OCI-LY1 (cell line): ENCODE data around the gene EHF.

Source experiments
- H2AFZ ChIP-seq: fragments of 200-600 bp; sonication (generic), shearing (Covaris generic); 2 replicates; pipeline ENCODE4 v1.6.0; 2014; ENCODE audit warnings: antibody characterized with exemption, mild to moderate bottlenecking, low read length
- H3F3A ChIP-seq: fragments of 200-600 bp; sonication (generic), shearing (Covaris generic); 2 replicates; pipeline ENCODE4 v1.6.0; 2014; ENCODE audit warnings: mild to moderate bottlenecking, antibody characterized with exemption, low read length, moderate library complexity; ENCODE audit not compliant: insufficient read depth
- H3K27ac ChIP-seq: fragments of 200-600 bp; sonication (generic); 2 replicates; pipeline ENCODE4 v1.5.1; 2014; ENCODE audit warnings: low read length, mixed run types, mild to moderate bottlenecking, low read depth; ENCODE audit not compliant: poor library complexity, severe bottlenecking
- H3K27me3 ChIP-seq: fragments of 200-600 bp; sonication (generic); 2 replicates; pipeline ENCODE4 v1.6.0; 2014; ENCODE audit warnings: antibody characterized with exemption, mild to moderate bottlenecking, low read length, moderate library complexity; ENCODE audit not compliant: insufficient read depth
- H3K36me3 ChIP-seq: fragments of 200-600 bp; sonication (generic); 2 replicates; pipeline ENCODE4 v1.6.1; 2014; ENCODE audit warnings: mild to moderate bottlenecking, antibody characterized with exemption, low read length, moderate library complexity, mixed read lengths; ENCODE audit not compliant: insufficient read depth
- H3K4me1 ChIP-seq: fragments of 200-600 bp; sonication (generic); 2 replicates; pipeline ENCODE4 v1.5.1; 2014; ENCODE audit warnings: mild to moderate bottlenecking, low read length, moderate library complexity; ENCODE audit not compliant: insufficient read depth, severe bottlenecking
- H3K4me2 ChIP-seq: fragments of 200-600 bp; sonication (generic), shearing (Covaris generic); 2 replicates; pipeline ENCODE4 v1.6.1; 2014; ENCODE audit warnings: low read length
- H3K4me3 ChIP-seq: fragments of 200-600 bp; sonication (generic); 2 replicates; pipeline ENCODE4 v1.5.1; 2014; ENCODE audit warnings: low read length, low read depth, mild to moderate bottlenecking, mixed read lengths; ENCODE audit not compliant: poor library complexity, severe bottlenecking
- H3K79me2 ChIP-seq: fragments of 200-600 bp; shearing (Covaris generic); 2 replicates; pipeline ENCODE4 v1.6.1; 2016; ENCODE audit warnings: mixed run types, low read length, mixed read lengths; ENCODE audit not compliant: insufficient read depth
- H3K9ac ChIP-seq: fragments of 200-600 bp; sonication (generic), shearing (Covaris generic); 2 replicates; pipeline ENCODE4 v1.6.1; 2014; ENCODE audit warnings: mild to moderate bottlenecking, low read length, mixed read lengths
- H3K9me2 ChIP-seq: fragments of 200-600 bp; sonication (generic), shearing (Covaris generic); 2 replicates; pipeline ENCODE4 v1.6.1; 2014; ENCODE audit warnings: low read depth, mild to moderate bottlenecking, low read length, mixed read lengths
- H3K9me3 ChIP-seq: fragments of 200-600 bp; shearing (Covaris generic); 2 replicates; pipeline ENCODE4 v1.6.1; 2014; ENCODE audit warnings: low read length, mixed read lengths
- H4K20me1 ChIP-seq: fragments of 200-600 bp; sonication (generic), shearing (Covaris generic); 2 replicates; pipeline ENCODE4 v1.6.0; 2016; ENCODE audit warnings: mild to moderate bottlenecking, low read length; ENCODE audit not compliant: insufficient read depth
- EZH2 ChIP-seq: fragments of 200-600 bp; sonication (generic), shearing (Covaris generic); IDR thresholded peaks from 2 replicates; pipeline ENCODE4 v1.8.0; 2017; ENCODE audit warnings: borderline replicate concordance, mixed run types, mild to moderate bottlenecking, antibody characterized with exemption, low read length, moderate library complexity, mixed read lengths
- TF ChIP-seq, protein P1 (sequence below): fragments of 200-600 bp; sonication (generic), shearing (Covaris generic); IDR thresholded peaks from 2 replicates; pipeline ENCODE4 v1.5.1; 2017; ENCODE audit warnings: mild to moderate bottlenecking, antibody characterized with exemption, low read length, moderate library complexity, mixed read lengths

EHF gene

GRCh38 chr11:34651551-34651950 lies 30.7 kb downstream of the EHF start:
- Histone ChIP-seq H4K20me1 (no peaks in the 10 kb centered on the region), H3F3A (no peaks in the 10 kb centered on the region), H3K27ac (no peak overlapping the region), H3K4me3 (no peak overlapping the region), H3K4me1 (no peaks in the 10 kb centered on the region), H3K4me2 (no peak overlapping the region), H3K36me3 (no peaks in the 10 kb centered on the region), H3K9me3 (no peaks in the 10 kb centered on the region), H3K27me3 (no peaks in the 10 kb centered on the region), H3K79me2 (no peaks in the 10 kb centered on the region), H2AFZ (no peak overlapping the region), H3K9me2 (no peaks in the 10 kb centered on the region), H3K9ac (no peak overlapping the region)
- TF ChIP-seq EZH2: no peak
- TF ChIP-seq, protein P1, sequence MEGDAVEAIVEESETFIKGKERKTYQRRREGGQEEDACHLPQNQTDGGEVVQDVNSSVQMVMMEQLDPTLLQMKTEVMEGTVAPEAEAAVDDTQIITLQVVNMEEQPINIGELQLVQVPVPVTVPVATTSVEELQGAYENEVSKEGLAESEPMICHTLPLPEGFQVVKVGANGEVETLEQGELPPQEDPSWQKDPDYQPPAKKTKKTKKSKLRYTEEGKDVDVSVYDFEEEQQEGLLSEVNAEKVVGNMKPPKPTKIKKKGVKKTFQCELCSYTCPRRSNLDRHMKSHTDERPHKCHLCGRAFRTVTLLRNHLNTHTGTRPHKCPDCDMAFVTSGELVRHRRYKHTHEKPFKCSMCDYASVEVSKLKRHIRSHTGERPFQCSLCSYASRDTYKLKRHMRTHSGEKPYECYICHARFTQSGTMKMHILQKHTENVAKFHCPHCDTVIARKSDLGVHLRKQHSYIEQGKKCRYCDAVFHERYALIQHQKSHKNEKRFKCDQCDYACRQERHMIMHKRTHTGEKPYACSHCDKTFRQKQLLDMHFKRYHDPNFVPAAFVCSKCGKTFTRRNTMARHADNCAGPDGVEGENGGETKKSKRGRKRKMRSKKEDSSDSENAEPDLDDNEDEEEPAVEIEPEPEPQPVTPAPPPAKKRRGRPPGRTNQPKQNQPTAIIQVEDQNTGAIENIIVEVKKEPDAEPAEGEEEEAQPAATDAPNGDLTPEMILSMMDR: no peak

- Histone ChIP-seq H3F3A (no peaks in the 10 kb centered on the region), H3K4me2 (no peak overlapping the region), H3K9me3 (no peaks in the 10 kb centered on the region), H3K79me2 (no peaks in the 10 kb centered on the region), H3K27me3 (no peaks in the 10 kb centered on the region), H3K4me3 (no peak overlapping the region), H3K4me1 (no peaks in the 10 kb centered on the region), H3K9me2 (no peaks in the 10 kb centered on the region), H3K9ac (no peak overlapping the region), H4K20me1 (no peaks in the 10 kb centered on the region), H3K36me3 (no peaks in the 10 kb centered on the region), H3K27ac (no peak overlapping the region), H2AFZ (no peak overlapping the region)
- TF ChIP-seq EZH2: no peak
- TF ChIP-seq, protein P1: no peak
These were observed 31.5 kb downstream of the EHF start for GRCh38 chr11:34652191-34652973.

GRCh38 chr11:34653031-34653430 lies 32.1 kb downstream of the EHF start:
- no peak overlapping the region for H3K27ac ChIP-seq
- no peaks in the 10 kb centered on the region for H3K9me2 ChIP-seq
- H2AFZ ChIP-seq: no peak overlapping the region
- no peaks in the 10 kb centered on the region for H3K9me3 ChIP-seq
- no peak overlapping the region for H3K4me2 ChIP-seq
- no peaks in the 10 kb centered on the region for H3K36me3 ChIP-seq
- H3F3A ChIP-seq: no peaks in the 10 kb centered on the region
- no peaks in the 10 kb centered on the region for H3K4me1 ChIP-seq
- no peak overlapping the region for H3K4me3 ChIP-seq
- H3K27me3 ChIP-seq: no peaks in the 10 kb centered on the region
- H4K20me1 ChIP-seq: no peaks in the 10 kb centered on the region
- no peaks in the 10 kb centered on the region for H3K79me2 ChIP-seq
- H3K9ac ChIP-seq: no peak overlapping the region
- TF ChIP-seq, protein P1: no peak
- no peak for TF ChIP-seq EZH2
